ENCODE measurements around the gene PLA2G4E.
A peak's percentile ranks its signal among the peaks of the same experiment; 100 is the strongest.

PLA2G4E gene

DNA sequence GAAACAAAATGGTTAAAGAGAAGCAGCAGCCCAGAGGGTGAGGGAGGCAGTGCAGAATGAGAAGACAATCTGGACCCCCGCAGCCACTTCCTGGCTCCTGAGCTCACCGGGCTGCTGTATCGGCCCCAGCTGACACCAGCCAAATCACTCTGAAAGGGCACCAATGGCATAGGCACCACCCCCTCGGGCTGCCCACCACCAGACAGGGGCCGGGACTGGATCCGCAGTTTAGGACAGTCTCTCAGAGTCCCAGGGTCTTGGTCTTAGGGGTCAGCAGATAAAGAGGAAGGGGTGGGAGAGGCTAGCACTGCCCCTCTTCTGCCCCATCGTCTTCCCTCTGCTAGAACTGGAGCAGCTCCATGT lies 30.6 kb downstream of the PLA2G4E start:
- TF ChIP-seq, protein P1, sequence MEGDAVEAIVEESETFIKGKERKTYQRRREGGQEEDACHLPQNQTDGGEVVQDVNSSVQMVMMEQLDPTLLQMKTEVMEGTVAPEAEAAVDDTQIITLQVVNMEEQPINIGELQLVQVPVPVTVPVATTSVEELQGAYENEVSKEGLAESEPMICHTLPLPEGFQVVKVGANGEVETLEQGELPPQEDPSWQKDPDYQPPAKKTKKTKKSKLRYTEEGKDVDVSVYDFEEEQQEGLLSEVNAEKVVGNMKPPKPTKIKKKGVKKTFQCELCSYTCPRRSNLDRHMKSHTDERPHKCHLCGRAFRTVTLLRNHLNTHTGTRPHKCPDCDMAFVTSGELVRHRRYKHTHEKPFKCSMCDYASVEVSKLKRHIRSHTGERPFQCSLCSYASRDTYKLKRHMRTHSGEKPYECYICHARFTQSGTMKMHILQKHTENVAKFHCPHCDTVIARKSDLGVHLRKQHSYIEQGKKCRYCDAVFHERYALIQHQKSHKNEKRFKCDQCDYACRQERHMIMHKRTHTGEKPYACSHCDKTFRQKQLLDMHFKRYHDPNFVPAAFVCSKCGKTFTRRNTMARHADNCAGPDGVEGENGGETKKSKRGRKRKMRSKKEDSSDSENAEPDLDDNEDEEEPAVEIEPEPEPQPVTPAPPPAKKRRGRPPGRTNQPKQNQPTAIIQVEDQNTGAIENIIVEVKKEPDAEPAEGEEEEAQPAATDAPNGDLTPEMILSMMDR (IDR thresholded peaks at IDR 0.05) = no peak
- no peak for TF ChIP-seq ZFX (IDR thresholded peaks at IDR 0.05; ENCODE audit: borderline replicate concordance)
- H3K27ac ChIP-seq = no peak overlapping the region

DNA sequence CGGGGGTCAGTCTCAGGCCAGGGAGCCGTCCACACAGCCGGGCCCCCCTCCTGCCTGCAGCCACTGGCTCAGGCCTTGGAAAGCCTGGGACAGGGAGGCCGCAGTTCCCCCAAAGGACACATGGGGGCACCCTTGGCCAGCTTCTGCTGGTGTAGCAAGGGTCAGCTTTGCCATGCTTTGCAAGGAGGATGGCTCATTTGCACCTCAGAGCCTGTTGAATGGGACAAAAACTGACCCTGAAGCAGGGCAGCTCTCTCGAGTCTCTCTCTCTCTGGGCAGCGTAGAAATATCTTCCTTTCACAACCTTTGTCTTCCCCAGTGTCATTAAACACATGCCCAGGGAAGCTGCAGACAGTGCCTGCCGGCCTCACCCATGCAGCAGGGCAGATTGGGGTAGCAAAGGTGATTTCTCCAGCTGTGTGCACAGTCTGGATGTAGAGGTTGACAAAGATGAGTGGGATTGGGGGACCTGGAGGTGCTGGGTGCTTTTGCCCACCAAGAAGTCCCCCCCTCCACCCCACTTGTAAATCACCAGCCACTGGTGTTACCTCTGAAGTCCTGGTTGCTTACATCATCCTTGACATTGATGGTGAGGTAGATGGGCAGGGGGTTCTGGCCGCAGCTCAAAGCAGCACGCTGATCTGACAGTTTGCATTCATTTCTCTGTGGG lies 31.1 kb downstream of the PLA2G4E start:
- H3K27ac ChIP-seq = no peak overlapping the region
- TF ChIP-seq, protein P1 (IDR thresholded peaks at IDR 0.05) = peak; percentile 93
- no peak for TF ChIP-seq ZFX (IDR thresholded peaks at IDR 0.05; ENCODE audit: borderline replicate concordance)

DNA sequence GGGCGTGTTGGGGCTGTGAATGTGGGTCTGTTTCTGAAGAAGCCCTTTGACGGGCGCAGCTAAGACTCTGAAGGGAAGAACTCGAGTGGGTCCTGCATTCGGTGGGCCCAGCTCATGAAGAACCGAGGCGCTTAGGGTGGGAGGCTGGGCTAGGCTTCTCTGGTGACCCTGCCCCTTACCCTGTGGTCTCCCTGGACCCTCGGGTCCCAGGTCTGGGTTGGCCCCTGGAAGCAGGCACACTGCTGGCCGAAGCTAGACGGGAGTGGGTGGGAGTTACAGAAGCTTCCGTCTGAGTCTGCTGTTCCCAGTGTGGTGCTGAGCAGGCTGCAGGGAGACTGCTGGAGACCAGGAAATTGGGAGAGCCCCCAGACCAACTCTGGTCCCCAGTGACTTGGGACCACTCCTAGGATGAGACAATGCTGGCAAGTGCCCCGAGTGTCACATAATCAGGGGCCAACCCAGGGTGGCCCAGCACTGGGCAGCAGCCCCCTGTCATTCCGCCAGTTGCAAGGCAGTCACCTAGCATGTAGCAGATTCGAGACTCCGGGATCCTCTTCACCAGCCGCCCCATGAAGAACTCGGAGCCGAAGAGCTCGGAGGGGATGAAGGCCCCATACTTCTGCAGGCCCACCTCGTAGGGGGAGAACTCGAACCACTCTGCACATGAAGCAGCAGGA lies 31.8 kb downstream of the PLA2G4E start:
- H3K27ac ChIP-seq = no peak overlapping the region
- TF ChIP-seq ZFX (IDR thresholded peaks at IDR 0.05; ENCODE audit: borderline replicate concordance) = no peak
- TF ChIP-seq, protein P1 (IDR thresholded peaks at IDR 0.05) = no peak

DNA sequence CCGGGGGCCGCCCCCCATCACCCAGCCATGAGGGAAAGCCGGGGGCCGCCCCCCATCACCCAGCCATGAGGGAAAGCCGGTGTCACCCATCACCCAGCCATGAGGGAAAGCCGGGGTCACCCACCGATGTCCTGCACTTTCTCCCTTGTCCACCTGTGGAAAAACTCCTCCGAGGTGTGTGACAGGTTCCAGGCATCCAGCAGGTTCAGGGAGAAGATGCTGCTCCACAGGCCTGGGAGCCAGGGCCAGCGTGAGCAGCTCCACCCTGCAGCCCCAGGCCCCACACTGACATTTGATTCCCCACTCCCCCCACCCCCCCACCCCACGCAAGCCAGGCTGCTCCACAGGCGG lies 32.9 kb downstream of the PLA2G4E start:
- TF ChIP-seq, protein P1 (IDR thresholded peaks at IDR 0.05) = no peak
- no peak for TF ChIP-seq ZFX (IDR thresholded peaks at IDR 0.05; ENCODE audit: borderline replicate concordance)
- no peak overlapping the region for H3K27ac ChIP-seq

DNA sequence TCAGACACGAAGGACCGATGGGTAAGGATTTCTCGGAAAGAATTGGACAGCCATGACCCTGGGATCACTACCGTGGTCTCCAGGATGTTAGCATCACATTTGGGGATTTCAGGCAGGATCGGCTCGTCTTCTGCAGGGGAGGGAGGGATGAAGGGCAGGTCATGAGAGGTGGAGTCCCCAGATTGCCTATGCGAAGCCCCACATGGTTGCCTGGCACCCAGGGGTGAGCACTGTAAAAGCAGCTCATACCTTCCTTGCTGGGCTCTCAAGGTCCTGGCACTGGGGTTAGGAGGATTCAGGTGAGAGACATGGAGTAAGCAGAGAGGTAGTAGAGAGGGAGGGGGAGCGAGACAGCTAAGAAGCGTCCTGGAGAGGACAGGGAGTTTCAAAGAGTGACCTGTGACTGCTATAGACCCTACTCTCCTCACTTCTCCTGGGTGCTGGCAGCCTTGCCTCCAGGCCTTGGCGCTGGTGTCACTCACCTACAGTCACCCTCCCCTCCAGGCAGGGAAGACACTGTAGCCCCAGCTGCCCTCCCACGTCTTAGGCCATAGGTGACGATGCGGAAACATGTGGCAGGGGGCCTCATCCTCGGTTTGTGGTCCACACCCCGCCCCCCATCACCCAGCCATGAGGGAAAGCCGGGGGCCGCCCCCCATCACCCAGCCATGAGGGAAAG lies 33.5 kb downstream of the PLA2G4E start:
- no peak for TF ChIP-seq ZFX (IDR thresholded peaks at IDR 0.05; ENCODE audit: borderline replicate concordance)
- TF ChIP-seq, protein P1 (IDR thresholded peaks at IDR 0.05) = no peak
- H3K27ac ChIP-seq = no peak overlapping the region

DNA sequence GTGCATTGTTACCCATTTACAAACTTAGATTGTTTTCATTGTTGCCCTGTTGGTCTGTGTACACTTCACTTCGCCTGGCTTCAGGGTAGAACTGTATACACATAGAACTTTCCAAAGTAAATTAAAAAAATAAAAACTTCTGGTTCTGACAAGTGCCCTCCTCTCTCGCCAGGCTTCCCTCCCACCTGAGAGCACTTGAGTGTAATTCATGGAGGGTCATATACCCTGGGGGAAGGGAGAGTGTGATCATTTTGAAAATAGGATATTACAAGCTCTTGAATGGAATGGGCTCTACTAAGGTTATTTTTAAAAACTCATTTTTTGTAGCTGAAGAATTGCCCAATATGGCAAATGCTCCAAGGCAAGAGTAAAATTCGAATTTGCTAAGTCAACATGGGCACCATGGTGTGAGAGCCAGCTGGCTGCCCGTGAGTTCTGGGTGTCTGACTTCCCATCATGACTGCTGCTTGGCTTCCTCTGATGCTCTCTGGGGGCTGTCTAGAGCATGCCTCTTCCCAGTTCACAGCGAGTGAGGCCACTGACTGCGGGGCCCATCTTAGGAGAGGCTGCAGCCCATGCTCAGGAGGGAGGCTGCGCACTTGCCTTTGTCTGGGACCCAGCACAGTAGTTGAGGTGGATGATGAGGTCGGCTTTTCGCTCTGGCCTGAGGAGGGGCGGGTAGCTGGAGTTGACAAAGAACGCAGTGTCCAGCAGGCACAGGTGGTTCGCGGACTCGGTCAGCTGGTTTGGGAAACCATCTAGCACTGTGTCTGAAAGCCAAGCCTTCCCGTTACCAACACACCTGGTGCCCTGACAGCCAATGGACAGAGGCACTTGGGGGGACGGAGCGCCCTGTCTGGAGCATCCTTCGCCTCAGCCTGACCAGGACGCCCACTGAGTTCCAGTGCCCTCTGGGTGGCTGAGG lies 35.3 kb downstream of the PLA2G4E start:
- H3K27ac ChIP-seq = no peak overlapping the region
- TF ChIP-seq, protein P1 (IDR thresholded peaks at IDR 0.05) = no peak
- TF ChIP-seq ZFX (IDR thresholded peaks at IDR 0.05; ENCODE audit: borderline replicate concordance) = no peak

Measured in 22Rv1 (cell line).